ENCODE data around the gene TBC1D22A.

TBC1D22A gene

DNA sequence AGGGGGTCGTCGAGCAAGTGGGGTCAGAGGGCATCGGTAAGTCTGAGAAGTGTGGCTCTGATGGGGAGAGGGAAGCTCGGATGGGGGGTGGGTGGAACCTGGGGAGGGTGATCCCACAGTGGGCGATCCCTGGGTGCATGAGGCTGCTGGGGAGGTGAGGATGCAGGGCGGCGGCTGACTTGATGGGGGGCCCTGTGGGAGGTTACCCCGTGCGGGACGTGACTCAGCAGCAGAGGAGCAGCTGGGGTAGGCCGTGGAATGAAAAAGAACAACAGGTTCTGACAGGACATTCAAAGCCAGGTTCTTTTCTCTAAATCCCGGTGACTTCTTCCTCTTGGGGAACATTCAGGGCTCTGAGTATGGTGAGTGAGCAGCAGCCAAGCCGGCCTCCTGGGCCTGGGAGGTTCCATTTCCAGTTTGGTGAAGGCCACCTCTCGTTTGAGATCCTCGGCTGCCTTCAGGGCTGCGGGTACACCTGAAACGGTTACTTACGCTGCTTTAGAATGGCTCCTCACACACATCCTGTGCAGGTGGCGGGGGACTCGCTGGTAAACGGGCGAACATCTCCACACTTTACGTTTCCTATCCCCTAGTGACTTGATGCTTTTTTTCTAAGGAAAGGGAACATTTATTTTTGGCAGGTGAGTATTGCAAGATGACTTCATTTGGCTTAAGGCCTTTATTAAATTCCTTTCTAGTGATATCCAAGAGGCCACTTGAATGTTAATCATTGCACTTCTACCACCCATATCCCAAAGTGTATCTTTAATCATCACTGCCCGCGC is 278.2 kb downstream of the TBC1D22A start:
- H3K9ac ChIP-seq (ENCODE audit: low read depth, low read length) = no peak overlapping the region
- H3K4me1 ChIP-seq (ENCODE audit: insufficient read depth, low read length) = no peaks in the 10 kb centered on the region
- H3K9me3 ChIP-seq (ENCODE audit: insufficient read depth, low read depth, low read length) = no peaks in the 10 kb centered on the region
- no peak overlapping the region for H3K4me3 ChIP-seq (ENCODE audit: low read length)
- H3K27ac ChIP-seq (ENCODE audit: low read length) = no peak overlapping the region
- H3K36me3 ChIP-seq (ENCODE audit: insufficient read depth, low read depth, low read length) = no peaks in the 10 kb centered on the region
- H3K27me3 ChIP-seq (ENCODE audit: insufficient read depth, low read length) = no peaks in the 10 kb centered on the region

DNA sequence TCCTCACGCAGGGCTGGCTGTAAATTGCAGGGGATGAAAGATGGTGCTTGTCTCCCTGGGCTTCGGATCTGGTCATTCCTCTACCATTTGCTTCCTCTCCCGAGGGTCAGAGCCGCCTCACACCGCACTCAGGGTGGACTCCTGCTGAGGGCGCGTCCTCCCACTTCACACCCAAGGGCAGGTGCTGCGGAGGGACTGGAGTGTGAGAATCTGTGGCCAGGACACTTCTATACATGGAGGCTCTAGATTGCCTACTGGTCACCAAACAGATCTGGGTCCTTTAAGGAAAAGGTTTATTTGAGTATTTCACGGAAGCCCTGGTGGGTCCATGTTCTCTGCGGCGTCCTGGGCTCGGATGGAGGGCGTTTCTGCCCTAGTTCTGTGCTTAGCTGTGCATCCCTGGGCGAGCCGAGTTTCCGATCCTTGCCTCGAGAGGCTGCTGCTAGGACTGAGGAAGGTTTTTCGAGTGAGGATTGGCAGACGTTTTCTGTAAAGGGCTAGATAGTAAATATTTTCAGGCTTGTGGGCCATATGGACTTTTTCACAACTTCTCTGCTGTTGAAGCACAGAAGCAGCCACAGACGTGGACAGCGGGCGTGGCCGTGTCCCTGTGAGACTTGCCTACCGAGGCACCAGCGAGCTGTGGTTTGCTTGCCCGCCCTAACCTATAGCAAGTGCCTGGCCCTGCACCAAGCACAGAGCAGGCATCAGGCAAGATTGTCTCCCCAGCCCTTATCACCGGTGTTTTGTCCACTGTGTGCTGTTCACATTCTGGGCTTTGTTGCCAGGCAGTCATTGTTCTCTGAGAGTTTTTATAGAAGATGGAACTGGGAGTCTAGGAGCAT is 279.0 kb downstream of the TBC1D22A start:
- Histone ChIP-seq H3K4me3 (ENCODE audit: low read length) (no peak overlapping the region), H3K9ac (ENCODE audit: low read depth, low read length) (no peak overlapping the region), H3K9me3 (ENCODE audit: insufficient read depth, low read depth, low read length) (no peaks in the 10 kb centered on the region), H3K27ac (ENCODE audit: low read length) (no peak overlapping the region), H3K4me1 (ENCODE audit: insufficient read depth, low read length) (no peaks in the 10 kb centered on the region), H3K27me3 (ENCODE audit: insufficient read depth, low read length) (no peaks in the 10 kb centered on the region), H3K36me3 (ENCODE audit: insufficient read depth, low read depth, low read length) (no peaks in the 10 kb centered on the region)

DNA sequence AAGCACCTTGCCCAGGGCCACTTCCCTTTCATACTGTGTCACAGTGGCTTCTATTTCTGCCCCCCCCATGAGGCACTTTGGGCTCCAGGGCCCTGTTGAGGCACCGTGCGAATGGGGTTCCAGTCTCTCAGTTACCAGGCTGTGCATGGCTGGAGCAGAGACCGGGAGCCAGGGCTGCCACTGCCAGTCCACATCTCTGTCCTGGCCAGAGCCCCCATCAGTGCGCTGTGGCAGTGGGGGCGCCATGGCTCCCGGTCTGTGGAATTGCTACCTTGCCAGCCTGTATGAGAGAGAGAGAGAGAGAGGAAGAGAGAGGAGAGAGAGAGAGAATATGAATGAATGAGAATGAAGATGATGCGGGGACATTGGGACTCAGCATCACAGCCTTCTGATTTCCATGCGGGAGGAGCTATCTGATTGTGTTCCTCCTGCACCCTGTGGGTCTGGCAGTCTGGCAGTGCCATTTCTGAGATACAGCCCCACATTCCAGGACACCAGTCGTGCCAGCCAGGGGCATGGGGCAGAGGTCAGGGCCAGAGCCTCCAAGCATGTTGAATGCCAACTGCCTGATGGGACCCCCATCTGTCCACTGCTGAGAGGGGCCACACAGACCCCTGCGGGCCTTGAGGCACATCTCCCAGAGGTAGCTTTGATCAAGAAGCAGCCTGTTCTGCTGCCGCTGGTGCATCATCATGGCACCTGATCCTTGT is 279.8 kb downstream of the TBC1D22A start:
- Histone ChIP-seq H3K27ac (ENCODE audit: low read length) (no peak overlapping the region), H3K36me3 (ENCODE audit: insufficient read depth, low read depth, low read length) (no peaks in the 10 kb centered on the region), H3K9ac (ENCODE audit: low read depth, low read length) (no peak overlapping the region), H3K4me1 (ENCODE audit: insufficient read depth, low read length) (no peaks in the 10 kb centered on the region), H3K27me3 (ENCODE audit: insufficient read depth, low read length) (no peaks in the 10 kb centered on the region), H3K9me3 (ENCODE audit: insufficient read depth, low read depth, low read length) (no peaks in the 10 kb centered on the region), H3K4me3 (ENCODE audit: low read length) (no peak overlapping the region)

DNA sequence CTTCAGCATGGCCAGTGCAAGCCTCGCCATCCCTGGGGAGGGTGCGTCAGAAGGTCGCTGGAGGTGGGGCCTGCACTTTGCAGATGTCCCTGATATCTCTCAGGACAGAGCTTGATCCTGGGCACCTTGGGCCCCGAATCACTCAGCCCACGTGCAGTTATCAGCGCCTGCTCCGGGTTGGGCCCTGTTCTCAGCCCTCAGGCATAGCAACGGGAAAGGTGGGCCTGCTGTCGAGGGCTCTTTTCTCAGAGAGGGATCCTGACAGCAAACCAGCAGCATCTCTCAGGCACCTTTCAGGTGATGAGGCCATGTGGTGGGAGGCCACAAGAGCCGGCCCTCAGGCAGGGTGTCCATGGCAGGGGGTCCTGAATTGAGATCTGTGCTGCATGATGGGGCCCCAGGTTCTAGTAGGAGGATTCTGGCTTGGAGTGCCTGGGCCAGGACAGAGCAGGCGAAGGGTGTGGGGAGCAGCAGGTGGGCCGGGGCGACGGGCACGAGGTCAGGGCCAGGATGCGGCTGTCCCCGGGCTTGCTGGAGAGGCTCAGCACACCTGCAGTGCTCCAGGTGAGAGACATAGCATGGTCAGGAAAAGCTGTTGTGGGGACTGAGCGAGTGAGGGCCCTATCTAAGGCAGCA is 280.5 kb downstream of the TBC1D22A start:
- no peaks in the 10 kb centered on the region for H3K36me3 ChIP-seq (ENCODE audit: insufficient read depth, low read depth, low read length)
- H3K4me3 ChIP-seq (ENCODE audit: low read length) = no peak overlapping the region
- no peak overlapping the region for H3K9ac ChIP-seq (ENCODE audit: low read depth, low read length)
- H3K9me3 ChIP-seq (ENCODE audit: insufficient read depth, low read depth, low read length) = no peaks in the 10 kb centered on the region
- no peaks in the 10 kb centered on the region for H3K27me3 ChIP-seq (ENCODE audit: insufficient read depth, low read length)
- no peaks in the 10 kb centered on the region for H3K4me1 ChIP-seq (ENCODE audit: insufficient read depth, low read length)
- no peak overlapping the region for H3K27ac ChIP-seq (ENCODE audit: low read length)

DNA sequence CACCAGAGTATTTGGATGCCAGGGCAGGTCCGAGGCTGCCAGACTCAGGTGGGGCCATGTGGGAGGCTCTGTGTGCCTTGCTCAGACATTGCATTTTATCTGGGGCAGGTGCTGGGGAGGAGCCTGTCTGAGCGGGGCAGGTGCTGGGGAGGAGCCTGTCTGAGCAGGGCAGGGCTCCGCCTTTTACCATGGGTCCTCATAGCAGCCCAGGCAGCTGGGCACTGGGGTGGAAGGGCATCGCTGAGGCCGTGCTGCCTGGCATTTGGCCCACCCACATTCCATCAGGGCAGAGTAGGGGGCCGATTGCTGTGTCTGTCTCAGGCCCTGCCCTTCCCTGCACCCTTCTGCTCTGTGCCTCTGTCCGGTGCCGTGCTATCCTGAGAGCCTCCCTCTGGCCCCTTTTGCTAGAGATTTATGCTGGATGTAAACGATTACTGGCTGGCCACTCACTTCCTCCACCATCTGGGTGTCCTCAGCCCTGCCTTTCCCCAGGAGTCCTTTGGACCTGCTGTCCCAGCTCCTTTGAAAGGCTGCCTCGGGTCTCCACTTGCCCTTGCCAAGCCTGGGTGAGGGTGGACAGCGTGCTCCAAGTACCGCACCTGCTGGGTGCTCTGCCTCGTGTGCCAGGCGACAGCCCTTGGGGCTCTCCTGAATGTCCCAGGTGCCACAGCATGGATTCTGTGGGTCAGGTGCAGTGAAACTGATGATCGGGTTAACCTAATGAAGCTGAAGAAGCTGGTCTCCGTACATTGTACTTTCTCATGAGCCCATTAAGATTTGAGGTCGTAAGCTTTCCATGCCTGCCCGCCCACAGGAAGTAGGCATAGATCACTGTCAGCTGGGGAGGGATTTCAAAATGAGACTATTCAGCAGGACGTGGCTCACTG is 281.6 kb downstream of the TBC1D22A start:
- no peaks in the 10 kb centered on the region for H3K4me1 ChIP-seq (ENCODE audit: insufficient read depth, low read length)
- H3K27me3 ChIP-seq (ENCODE audit: insufficient read depth, low read length) = no peaks in the 10 kb centered on the region
- no peak overlapping the region for H3K27ac ChIP-seq (ENCODE audit: low read length)
- no peaks in the 10 kb centered on the region for H3K9me3 ChIP-seq (ENCODE audit: insufficient read depth, low read depth, low read length)
- H3K4me3 ChIP-seq (ENCODE audit: low read length) = no peak overlapping the region
- no peak overlapping the region for H3K9ac ChIP-seq (ENCODE audit: low read depth, low read length)
- no peaks in the 10 kb centered on the region for H3K36me3 ChIP-seq (ENCODE audit: insufficient read depth, low read depth, low read length)

DNA sequence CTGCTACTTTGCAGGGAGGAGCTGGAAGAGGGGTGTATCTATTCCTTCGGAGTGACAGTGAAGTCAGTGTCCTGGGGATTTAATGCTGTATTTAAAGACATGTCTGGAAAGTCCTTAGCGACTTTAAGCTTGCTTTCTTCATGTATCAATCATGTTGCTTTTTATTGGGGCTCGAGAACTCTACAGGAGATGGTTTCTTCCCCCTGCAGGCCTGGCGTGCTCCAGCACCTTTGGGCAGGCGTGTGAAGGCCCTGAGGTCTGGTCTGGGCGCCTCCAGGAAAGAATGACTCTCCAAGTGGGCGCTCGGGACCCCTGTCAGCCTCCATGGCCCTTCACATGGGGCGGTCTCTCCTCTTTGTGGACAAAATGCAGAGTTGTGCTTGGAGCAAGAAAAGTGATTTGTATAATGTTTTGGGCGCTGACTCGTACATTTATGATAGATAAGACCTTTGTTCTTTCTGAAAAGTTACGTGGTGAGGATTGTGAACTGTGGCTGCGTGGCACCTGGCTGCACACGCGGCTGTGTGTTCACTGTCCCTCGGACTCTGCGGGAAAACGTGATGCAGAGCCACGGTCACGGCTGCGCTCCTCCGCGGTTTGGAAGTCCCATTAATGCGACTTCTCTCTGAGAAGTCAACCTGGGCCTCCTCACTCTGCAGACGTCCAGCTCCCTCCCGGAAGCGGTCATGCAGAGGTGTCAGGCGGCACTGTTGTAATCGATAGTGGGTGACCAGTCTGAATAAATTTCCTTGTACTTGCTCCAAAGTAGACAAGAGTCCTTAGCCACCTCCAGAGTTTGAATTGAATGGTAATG is 282.5 kb downstream of the TBC1D22A start:
- no peak overlapping the region for H3K9ac ChIP-seq (ENCODE audit: low read depth, low read length)
- H3K9me3 ChIP-seq (ENCODE audit: insufficient read depth, low read depth, low read length) = no peaks in the 10 kb centered on the region
- no peak overlapping the region for H3K4me3 ChIP-seq (ENCODE audit: low read length)
- no peaks in the 10 kb centered on the region for H3K36me3 ChIP-seq (ENCODE audit: insufficient read depth, low read depth, low read length)
- no peaks in the 10 kb centered on the region for H3K4me1 ChIP-seq (ENCODE audit: insufficient read depth, low read length)
- no peak overlapping the region for H3K27ac ChIP-seq (ENCODE audit: low read length)
- no peaks in the 10 kb centered on the region for H3K27me3 ChIP-seq (ENCODE audit: insufficient read depth, low read length)

DNA sequence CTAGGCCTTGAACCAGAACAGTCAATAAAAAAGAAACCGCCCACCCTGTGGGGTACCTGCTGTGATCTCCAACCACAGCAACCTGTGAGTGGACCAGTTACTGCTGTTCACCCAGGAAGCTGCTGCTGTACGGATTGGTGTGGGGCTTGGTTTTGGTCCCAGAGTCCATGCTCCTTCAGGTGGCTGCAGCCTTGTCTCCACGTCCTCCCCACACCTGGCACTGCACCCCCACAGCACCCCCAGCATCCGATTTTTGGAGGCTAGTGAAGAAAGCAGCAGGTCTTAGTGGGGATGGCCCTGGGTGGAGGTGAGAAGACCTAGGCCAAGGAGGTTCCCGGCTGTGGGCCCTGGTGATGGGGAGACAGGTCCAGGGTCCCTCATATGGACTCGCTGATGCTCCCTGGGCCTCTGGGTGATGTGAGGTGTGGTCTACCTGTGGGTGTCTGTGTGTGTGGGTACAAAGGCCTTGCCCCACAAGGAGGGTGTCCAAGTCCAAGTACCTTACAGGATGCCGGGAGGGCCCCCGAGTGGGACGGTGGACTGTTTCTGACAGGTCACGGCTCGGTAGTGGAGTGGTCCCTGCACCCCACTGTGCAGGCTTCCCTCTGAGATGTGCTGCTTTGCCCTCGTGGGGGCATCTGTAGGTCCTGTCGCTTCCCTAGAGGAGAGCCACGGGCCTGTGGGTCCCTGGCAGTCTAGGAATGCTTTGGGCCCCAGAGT is 283.4 kb downstream of the TBC1D22A start:
- Histone ChIP-seq H3K36me3 (ENCODE audit: insufficient read depth, low read depth, low read length) (no peaks in the 10 kb centered on the region), H3K4me1 (ENCODE audit: insufficient read depth, low read length) (no peaks in the 10 kb centered on the region), H3K27me3 (ENCODE audit: insufficient read depth, low read length) (no peaks in the 10 kb centered on the region), H3K4me3 (ENCODE audit: low read length) (no peak overlapping the region), H3K27ac (ENCODE audit: low read length) (no peak overlapping the region), H3K9me3 (ENCODE audit: insufficient read depth, low read depth, low read length) (no peaks in the 10 kb centered on the region), H3K9ac (ENCODE audit: low read depth, low read length) (no peak overlapping the region)

DNA sequence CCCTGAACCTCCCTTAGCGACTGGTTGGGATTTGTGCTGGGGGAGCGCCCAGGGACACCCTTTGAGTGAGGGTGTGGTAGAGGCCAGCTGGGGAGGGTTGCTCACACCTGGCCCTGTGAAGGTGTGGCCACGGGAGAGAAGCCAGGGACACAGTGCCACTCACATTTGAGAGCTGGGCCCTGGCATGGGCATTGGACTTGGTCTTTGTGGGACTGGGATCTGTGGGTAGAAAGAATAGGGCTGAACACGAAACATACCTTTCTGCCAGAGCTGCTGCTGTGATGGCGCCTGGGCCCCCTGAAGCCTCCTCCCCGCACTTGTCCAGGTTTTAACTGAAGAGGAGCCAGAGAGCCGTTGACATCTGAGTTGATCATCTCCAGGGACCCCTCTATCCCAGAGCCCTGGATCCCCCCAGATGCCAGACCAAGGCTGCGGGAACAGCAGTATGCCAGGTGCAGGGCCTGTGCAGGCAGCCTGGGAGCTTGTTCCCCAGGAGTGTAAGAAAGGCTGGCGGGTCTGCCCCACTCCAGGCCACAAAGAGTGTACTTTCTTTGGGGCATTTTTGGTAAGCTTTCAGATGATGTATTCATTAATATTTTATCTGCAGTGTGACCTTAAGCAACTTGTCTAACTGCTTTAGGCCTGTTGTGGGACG is 284.1 kb downstream of the TBC1D22A start:
- no peaks in the 10 kb centered on the region for H3K36me3 ChIP-seq (ENCODE audit: insufficient read depth, low read depth, low read length)
- H3K9ac ChIP-seq (ENCODE audit: low read depth, low read length) = no peak overlapping the region
- H3K27ac ChIP-seq (ENCODE audit: low read length) = no peak overlapping the region
- no peaks in the 10 kb centered on the region for H3K27me3 ChIP-seq (ENCODE audit: insufficient read depth, low read length)
- H3K4me1 ChIP-seq (ENCODE audit: insufficient read depth, low read length) = no peaks in the 10 kb centered on the region
- H3K4me3 ChIP-seq (ENCODE audit: low read length) = no peak overlapping the region
- H3K9me3 ChIP-seq (ENCODE audit: insufficient read depth, low read depth, low read length) = no peaks in the 10 kb centered on the region

DNA sequence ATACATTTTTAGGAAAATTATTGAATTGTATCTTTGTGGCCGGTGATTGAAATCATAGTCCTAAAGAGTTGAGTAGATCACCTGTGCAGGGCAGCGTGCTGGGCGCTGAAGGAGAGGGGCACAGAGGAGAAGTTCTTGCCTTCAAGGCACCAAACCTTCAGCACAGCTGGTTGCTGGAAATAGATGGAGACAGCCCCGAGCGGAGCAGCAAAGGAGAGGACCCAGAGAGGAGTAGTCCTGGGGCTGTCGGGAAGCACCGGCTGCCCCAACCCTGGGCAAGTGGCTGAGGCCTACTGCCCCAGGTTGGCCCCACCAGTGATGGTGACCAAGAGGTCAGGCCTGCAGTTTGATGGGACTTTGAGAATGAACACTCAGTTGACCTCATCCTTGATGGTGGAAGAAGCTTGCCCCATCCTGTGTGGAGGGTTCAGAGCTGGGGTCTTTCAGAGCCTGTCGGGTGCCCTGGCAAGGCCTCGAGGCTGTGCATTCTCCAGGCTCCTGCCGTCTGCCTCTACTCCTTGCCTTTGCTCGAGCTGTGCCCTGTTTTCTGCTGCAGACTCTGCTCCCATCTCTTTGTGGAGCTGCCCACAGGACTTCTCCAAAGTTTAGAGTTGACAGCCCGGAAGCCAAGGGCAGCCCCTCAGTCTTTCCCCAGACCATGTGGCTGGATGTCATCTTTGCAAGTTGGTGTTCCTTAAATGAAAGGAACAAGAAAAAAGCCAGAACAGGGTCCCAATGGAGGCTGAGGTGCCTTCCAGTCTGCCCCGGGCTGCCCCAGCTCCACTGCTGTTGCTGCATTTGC is 285.1 kb downstream of the TBC1D22A start:
- Histone ChIP-seq H3K27me3 (ENCODE audit: insufficient read depth, low read length) (no peaks in the 10 kb centered on the region), H3K27ac (ENCODE audit: low read length) (no peak overlapping the region), H3K4me3 (ENCODE audit: low read length) (no peak overlapping the region), H3K9ac (ENCODE audit: low read depth, low read length) (no peak overlapping the region), H3K9me3 (ENCODE audit: insufficient read depth, low read depth, low read length) (no peaks in the 10 kb centered on the region), H3K36me3 (ENCODE audit: insufficient read depth, low read depth, low read length) (no peaks in the 10 kb centered on the region), H3K4me1 (ENCODE audit: insufficient read depth, low read length) (no peaks in the 10 kb centered on the region; the same call in 1 of the 2 replicates)
